HG02840 (cell line): ENCODE measurements around the gene HOXA9.

ENCODE experiments used
- ATAC-seq: cut with Tn5 transposase; IDR thresholded peaks from one replicate; pipeline ENCODE4 v1.9.1; 2021; ENCODE audit warnings: mild to moderate bottlenecking, moderate library complexity, moderate number of reproducible peaks; ENCODE audit not compliant: unreplicated experiment, low FRiP score

Gene HOXA9

GRCh38 chr7:27165089-27165995, at the start of gene HOXA9:
HOXA9 (minus strand) TSS chr7:27165537; CDS start chr7:27165457, 80 bp downstream.
- ATAC-seq: no peak

- ATAC-seq: no peak
These were observed 49.1 kb upstream of the HOXA9 start for GRCh38 chr7:27214239-27214950.

GRCh38 chr7:27213433-27214238, 48.3 kb upstream of the HOXA9 start:
- no peak for ATAC-seq

GRCh38 chr7:27212497-27213432, 47.4 kb upstream of the HOXA9 start:
- no peak for ATAC-seq

GRCh38 chr7:27211764-27212204, 46.4 kb upstream of the HOXA9 start:
- no peak for ATAC-seq

- no peak for ATAC-seq
These were observed 45.7 kb upstream of the HOXA9 start for GRCh38 chr7:27211084-27211446.

GRCh38 chr7:27210441-27211083, 45.2 kb upstream of the HOXA9 start:
- ATAC-seq: no peak

GRCh38 chr7:27209933-27210440, 44.6 kb upstream of the HOXA9 start:
- ATAC-seq: no peak

GRCh38 chr7:27208998-27209397, 43.7 kb upstream of the HOXA9 start:
- no peak for ATAC-seq

GRCh38 chr7:27207348-27207985, 42.1 kb upstream of the HOXA9 start:
- ATAC-seq: no peak

- ATAC-seq: no peak
These were observed 40.3 kb upstream of the HOXA9 start for GRCh38 chr7:27205325-27206280.

- no peak for ATAC-seq
These were observed 39.5 kb upstream of the HOXA9 start for GRCh38 chr7:27204851-27205322.

- ATAC-seq: no peak
These were observed 38.7 kb upstream of the HOXA9 start for GRCh38 chr7:27203964-27204594.

- ATAC-seq: no peak
These were observed 38.1 kb upstream of the HOXA9 start for GRCh38 chr7:27203365-27203953.

- no peak for ATAC-seq
These were observed 37.5 kb upstream of the HOXA9 start for GRCh38 chr7:27202862-27203134.

- no peak for ATAC-seq
These were observed 36.9 kb upstream of the HOXA9 start for GRCh38 chr7:27202018-27202861.
